HG03103 (cell line): ENCODE measurements around the gene MTMR1.

Source experiments
- ATAC-seq: cut with Tn5 transposase; IDR thresholded peaks from one replicate; pipeline ENCODE4 v1.9.1; 2021; ENCODE audit warnings: low read depth; ENCODE audit not compliant: unreplicated experiment

MTMR1 gene

DNA sequence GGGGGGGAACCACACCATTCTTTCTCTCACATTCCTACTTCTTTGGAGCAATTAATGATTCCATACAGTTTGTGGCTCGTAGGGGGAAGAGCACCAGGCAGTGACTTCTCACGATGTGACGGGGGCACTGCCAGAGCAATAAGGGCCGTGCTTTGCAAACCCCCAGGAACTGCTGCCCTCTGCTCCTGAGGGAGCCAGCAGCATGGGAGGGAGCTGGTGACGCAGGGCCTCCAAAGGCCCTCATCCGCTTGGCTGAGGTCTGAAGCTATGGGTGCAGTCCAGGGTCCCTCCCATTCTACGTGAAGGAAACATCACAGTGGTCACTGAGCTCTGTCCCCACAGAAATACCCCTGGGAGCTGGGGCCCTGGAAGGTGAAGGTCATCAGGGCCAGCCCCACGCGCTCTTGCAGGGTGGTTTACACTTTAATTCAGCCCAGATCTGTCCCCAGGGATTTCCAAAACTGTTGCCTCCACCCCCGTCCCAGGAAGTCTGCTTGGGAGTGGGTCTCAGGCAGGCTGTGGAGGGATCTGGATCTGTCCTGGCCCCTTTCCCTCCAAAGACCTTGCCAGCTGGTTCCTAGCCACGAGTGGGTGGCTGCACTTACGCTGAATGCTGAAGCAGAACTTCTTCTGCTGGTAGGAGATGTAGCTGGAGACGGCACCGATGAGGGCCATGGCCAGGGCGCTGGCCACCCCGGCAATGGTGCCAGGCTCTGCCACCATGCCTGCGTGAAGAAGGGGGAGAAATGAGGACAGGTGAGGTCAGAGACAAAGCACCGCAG is 82.6 kb downstream of the MTMR1 start:
- ATAC-seq, result no peak

DNA sequence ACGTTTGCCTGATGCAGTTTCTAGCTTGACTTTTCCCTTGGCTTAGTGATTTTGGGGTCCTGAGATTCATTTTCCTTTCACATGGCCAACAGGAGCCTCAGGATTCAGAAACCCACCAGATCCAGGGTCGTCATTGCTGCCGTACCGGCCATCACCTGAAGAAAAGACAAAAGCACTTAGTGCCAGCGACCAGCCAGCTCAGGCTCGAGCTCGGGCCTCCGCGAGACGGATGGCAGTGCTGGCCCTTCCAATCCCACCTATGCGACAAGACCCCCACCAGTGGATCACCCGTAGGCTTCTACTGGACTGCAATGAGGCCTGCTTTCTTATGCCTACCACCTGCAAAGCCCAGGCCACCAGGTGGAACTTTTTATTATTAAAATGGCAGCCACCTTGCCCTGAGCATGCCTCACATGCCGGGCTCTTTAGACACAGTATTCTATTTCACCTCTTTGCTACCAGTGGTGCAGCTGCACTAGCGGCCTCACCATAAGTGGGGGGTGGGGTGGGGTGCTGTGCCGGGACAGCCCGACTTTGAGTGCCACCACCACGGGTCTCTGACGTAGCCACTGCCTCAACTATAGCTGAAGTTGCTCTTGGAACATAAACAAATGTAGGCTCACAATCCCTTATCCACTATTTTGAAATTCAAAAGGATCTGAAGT is 84.3 kb downstream of the MTMR1 start:
- no peak for ATAC-seq

DNA sequence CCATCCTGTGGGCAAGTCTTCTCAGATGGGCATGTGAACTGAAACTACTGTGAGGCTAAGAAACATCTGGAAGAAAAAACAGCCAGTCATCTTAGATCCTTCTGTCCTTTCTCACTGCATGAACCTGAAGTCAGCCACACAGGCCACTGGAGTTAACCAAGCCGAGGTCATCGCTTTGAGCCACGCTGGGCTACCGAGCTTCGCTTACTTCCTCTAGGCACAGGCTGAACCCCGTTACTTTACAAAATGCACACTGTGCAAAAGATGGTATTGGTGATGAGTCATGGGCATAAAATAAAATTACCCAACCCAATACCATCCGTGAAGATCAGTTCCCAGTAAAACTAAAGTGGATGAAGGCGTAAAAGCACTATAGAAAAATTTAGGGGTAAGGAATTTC is 86.2 kb downstream of the MTMR1 start:
- no peak for ATAC-seq

DNA sequence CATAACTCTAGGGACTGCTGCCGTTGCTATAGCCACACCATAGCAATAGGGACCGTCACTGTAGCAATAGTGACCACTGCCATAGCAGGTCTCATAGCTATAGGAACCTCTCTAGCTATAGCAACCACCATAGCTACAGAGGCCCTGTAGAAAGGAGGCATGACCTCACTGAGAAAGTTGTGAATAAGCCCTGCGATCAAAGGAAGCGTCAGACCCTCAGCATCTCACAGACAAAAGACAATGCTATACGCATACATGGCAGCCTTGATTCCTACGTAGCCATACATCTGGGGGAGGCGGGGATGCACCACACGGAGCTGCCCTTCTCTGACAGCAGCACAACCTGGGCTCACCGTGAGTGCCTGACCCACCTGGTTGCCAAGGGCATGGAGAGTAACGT is 88.5 kb downstream of the MTMR1 start:
- ATAC-seq, result no peak

DNA sequence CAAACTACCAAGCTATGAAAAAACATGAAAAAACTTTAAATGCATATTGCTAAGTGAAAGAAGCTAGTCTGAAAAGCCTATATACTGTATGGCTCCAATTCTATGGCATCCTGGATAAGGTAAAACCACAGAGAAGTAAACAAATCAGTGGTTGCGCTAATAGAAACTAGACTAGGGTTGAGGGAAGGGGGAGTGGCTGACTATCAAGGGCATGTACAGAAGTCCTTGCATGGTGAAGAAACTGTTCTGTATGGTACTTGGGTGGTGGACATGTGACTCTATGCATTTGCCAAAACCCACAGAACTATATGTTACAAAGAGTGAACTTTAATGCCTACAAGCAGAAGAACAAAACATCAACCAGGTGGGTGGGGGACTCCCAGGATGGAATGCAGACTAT is 96.8 kb downstream of the MTMR1 start:
- ATAC-seq, result no peak

DNA sequence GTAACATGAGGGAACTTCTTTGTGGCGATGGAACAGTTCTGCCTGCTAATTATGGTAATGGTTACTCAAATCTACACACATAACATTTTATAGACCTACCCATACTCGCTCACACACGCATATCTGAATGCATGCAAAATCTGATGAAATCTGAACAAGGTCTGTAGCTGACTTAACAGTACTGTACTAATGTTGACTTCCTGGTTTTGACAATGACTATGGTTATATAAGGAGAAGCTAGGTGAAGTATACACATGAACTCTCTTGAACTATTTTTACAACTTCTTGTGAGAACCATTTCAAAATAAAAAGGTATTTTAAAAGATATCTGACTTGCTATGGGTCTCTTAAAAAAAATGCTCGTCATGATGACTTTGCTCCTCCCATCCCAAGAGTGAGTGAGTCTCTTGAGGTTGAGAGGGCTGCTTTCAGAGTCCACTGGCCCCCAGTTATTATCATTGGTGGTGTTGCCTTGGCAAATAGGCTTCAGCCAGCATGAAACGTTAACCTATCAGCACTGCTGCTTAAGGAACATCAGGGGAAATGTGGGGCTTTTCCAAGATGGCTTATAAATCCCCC is 99.8 kb downstream of the MTMR1 start:
- ATAC-seq, result no peak

DNA sequence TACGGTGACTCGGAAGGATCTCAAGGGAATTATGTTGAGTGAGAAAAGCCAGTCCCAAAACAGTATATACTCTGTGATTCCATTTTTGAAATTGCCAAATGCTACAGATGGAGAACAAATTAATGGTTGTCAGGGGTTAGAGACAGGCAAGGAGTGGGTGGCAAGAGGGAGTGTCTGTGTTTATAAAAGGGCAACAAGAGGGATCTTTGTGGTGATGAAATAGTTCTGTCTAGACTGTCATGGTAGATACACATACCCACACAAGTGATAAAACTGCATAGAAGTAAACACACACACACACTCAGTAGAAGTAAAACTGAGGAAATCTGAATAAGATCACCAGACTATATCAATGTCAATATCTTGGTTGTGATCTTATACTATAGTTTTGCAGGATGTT is 112.5 kb downstream of the MTMR1 start:
- no peak for ATAC-seq

DNA sequence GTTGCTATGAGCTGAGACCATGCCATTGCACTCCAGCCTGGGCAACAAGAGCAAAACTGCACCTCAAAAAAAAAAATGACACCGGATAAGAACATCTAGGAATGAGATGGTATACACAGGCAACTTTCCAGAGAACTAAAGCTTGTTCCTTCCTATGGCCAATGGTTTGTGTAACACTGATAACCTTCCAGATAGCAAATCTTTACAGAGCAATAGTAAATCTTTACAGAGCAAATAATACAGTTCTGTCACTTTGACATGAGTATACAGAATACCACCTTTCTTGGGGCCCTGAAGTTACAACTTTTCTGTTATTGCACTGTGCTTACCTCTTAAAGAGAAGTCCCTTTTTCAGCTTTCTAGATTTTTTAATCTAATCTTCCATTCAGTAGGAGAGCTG is 113.6 kb downstream of the MTMR1 start:
- ATAC-seq, result no peak

DNA sequence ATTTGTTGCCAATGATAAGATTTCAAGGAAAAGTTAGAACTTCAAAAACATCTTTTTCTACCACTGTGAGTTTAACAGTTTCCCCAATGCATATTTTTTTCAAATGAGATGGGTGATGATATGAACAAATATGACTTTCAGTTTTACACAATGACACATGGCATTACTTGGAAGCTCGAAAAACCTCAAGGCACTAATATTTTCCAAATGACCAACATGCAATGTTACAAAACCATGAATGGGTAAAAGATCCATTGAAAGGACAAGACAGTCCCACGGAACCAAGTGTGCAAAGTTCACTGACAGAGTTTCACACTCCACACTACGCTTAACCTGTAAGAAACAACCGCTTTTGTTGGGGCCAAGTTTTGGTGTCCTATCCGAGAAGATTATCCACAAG is 120.7 kb downstream of the MTMR1 start:
- no peak for ATAC-seq
